ENCODE results near the gene ACBD3.

DNA sequence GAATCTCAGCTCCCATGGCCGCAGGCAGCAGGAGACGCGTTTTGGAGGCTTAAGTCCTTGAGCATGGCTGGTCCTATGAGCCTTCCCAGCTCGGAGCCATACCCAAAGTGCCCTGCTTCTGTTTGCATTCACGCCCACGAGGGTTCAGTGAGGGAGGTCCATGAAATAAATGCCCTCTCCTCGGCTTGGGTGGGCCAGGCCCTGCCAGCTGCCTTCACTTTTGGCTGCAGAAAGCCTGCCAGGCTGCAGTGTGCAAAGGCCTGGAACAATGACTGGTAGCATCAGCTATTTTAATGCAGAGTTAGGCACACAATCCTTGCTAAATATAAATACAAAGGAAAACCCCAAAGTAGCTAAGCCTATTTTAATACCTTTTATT, 74.7 kb downstream of the ACBD3 start:
- no peak for TF ChIP-seq REST (IDR thresholded peaks at IDR 0.05; ENCODE audit: insufficient replicate concordance, low read depth)
- no peak for TF ChIP-seq CTCF (IDR thresholded peaks at IDR 0.05; ENCODE audit: insufficient read depth, low read length)
- no peak for TF ChIP-seq SPI1 (IDR thresholded peaks at IDR 0.05; ENCODE audit: borderline replicate concordance, low read depth)
- TF ChIP-seq POLR2AphosphoS5 (IDR thresholded peaks at IDR 0.05; ENCODE audit: low read depth) = no peak
